Mesothelial cell of epicardium (in vitro differentiated cells): Measurements from ENCODE around the gene ABCA13. TPM values are rescaled to one million over a fixed set of nuclear protein-coding genes. Genes with fewer than 3 reads are reported as not detected.

Experiments
- DNase-seq, 2 experiments: peaks; one replicate each; pipeline ENCODE4 v3.0.0; 2021; ENCODE audit warnings: low spot score in 2 of 2; ENCODE audit not compliant: unreplicated experiment in 2 of 2
- H3K27ac Mint-ChIP-seq: 2 replicates; pipeline ENCODE4 v1.8.0; 2021; ENCODE audit warnings: mixed read lengths
- H3K27me3 Mint-ChIP-seq: 2 replicates; pipeline ENCODE4 v1.8.0; 2021; ENCODE audit warnings: low read depth, mixed read lengths
- H3K36me3 Mint-ChIP-seq: 2 replicates; pipeline ENCODE4 v1.8.0; 2021; ENCODE audit warnings: mixed read lengths
- H3K4me1 Mint-ChIP-seq: 2 replicates; pipeline ENCODE4 v1.8.0; 2021; ENCODE audit warnings: mixed read lengths
- H3K4me3 Mint-ChIP-seq: 2 replicates; pipeline ENCODE4 v1.8.0; 2021; ENCODE audit warnings: mild to moderate bottlenecking, moderate library complexity, mixed read lengths
- H3K9me3 Mint-ChIP-seq: 2 replicates; pipeline ENCODE4 v1.8.0; 2021; ENCODE audit warnings: mixed read lengths
- total RNA-seq: library from RNA; stranded (reverse); gene quantifications from 3 replicates; pipeline ENCODE4 v1.2.1, GENCODE V29; 2021
- TF ChIP-seq, protein P1 (sequence below): fragments of 200-600 bp; sonication (generic); IDR thresholded peaks from one replicate; pipeline ENCODE4 v1.5.0; 2021; ENCODE audit warnings: antibody characterized with exemption; ENCODE audit not compliant: unreplicated experiment

Gene ABCA13
- total RNA-seq, 1 donor from 2014 or later: 0.29 TPM

DNA sequence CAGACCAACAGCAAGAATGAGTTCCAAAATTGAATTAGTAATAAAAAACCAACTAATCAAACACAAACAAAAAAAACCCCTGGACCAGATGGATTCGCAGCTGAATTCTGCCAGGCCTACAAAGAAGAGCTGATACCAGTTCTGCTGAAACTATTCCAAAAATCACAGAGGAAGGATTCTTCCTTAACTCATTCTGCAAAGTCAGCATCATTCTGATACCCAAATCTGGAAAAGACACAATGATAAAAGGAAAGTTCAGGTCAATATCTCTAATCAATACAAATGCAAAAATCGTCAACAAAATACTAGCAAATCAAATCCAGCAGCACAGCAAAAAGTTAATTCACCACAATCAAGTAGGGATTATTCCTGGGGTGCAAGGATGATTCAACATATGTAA lies 6.1 kb upstream of the ABCA13 start:
- Mint-ChIP-seq H3K27ac (no peak overlapping the region), H3K4me3 (no peak overlapping the region), H3K9me3 (peaks cover 57% of the 10 kb centered on the region), H3K27me3 (no peaks in the 10 kb centered on the region), H3K36me3 (no peaks in the 10 kb centered on the region), H3K4me1 (no peaks in the 10 kb centered on the region)
- DNase-seq: no peak
- TF ChIP-seq, protein P1, sequence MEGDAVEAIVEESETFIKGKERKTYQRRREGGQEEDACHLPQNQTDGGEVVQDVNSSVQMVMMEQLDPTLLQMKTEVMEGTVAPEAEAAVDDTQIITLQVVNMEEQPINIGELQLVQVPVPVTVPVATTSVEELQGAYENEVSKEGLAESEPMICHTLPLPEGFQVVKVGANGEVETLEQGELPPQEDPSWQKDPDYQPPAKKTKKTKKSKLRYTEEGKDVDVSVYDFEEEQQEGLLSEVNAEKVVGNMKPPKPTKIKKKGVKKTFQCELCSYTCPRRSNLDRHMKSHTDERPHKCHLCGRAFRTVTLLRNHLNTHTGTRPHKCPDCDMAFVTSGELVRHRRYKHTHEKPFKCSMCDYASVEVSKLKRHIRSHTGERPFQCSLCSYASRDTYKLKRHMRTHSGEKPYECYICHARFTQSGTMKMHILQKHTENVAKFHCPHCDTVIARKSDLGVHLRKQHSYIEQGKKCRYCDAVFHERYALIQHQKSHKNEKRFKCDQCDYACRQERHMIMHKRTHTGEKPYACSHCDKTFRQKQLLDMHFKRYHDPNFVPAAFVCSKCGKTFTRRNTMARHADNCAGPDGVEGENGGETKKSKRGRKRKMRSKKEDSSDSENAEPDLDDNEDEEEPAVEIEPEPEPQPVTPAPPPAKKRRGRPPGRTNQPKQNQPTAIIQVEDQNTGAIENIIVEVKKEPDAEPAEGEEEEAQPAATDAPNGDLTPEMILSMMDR: no peak

DNA sequence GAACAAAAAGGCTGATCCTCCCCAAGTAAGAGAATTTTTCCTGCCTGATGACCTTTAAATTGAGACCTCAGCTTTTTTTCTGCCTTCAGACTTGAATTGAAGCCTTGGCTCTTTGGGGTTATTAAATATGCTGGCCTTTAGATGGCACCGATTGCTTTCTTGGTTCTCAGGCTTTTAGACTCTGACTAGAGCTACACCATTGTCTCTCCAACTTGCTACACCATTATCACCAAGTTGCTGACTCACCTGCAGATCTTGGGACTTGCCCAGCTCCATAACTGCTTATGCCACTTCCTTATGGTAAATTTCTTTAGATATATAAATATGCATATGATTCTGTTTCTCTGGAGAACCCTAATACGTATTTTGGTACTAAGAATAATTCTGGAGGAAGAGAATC lies 3.1 kb upstream of the ABCA13 start:
- no peak for DNase-seq
- no peak overlapping the region for H3K4me3 Mint-ChIP-seq
- no peaks in the 10 kb centered on the region for H3K36me3 Mint-ChIP-seq
- H3K27me3 Mint-ChIP-seq: no peaks in the 10 kb centered on the region
- H3K9me3 Mint-ChIP-seq: peaks cover 48% of the 10 kb centered on the region
- TF ChIP-seq, protein P1: no peak
- no peaks in the 10 kb centered on the region for H3K4me1 Mint-ChIP-seq
- H3K27ac Mint-ChIP-seq: no peak overlapping the region

DNA sequence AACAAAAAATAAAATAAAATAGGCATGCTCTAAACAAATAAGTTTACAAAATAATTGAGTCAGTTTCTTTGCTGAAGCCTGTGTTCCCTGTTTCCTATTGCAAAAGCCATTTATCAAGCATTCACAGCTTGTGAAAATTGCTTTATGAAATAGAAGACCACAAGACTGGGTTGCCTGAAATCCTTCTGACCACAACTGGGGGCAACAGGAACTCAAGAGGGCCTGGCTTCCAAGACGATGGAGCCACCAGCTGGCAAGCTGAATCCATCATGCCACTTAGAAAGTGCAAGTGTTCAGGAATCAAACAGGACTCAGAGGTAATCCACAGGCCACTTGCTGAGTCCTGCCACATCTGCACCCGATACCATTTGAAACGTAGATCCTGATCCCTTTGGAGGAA lies 752 bp upstream of the ABCA13 start:
- H3K4me3 Mint-ChIP-seq: no peak overlapping the region
- H3K27ac Mint-ChIP-seq: no peak overlapping the region
- no peak for DNase-seq
- no peaks in the 10 kb centered on the region for H3K36me3 Mint-ChIP-seq
- H3K9me3 Mint-ChIP-seq: peaks cover 34% of the 10 kb centered on the region
- TF ChIP-seq, protein P1: no peak
- no peaks in the 10 kb centered on the region for H3K27me3 Mint-ChIP-seq
- no peaks in the 10 kb centered on the region for H3K4me1 Mint-ChIP-seq

DNA sequence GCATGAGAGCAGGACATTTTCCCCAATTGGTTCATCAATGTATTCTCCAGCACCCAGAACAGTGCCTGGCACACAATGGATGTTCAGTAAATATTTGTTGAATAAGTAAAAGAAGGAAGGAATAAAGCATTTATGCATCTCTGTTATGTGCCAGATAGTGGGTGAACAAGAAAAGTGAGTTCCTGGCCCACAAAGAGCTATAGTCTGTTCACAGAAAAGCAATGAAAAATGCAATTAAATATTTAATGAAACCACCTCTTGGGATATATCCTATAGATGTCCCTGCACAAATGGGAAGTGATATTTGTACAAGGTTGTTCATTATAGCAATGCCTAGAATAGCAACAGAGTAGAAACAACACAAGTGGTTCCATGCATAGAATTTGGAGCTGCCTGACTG lies 2.1 kb downstream of the ABCA13 start:
- H3K4me1 Mint-ChIP-seq: no peaks in the 10 kb centered on the region
- TF ChIP-seq, protein P1: no peak
- H3K36me3 Mint-ChIP-seq: no peaks in the 10 kb centered on the region
- no peak overlapping the region for H3K4me3 Mint-ChIP-seq
- no peak overlapping the region for H3K27ac Mint-ChIP-seq
- DNase-seq: no peak
- H3K27me3 Mint-ChIP-seq: no peaks in the 10 kb centered on the region
- H3K9me3 Mint-ChIP-seq: peaks cover 12% of the 10 kb centered on the region

DNA sequence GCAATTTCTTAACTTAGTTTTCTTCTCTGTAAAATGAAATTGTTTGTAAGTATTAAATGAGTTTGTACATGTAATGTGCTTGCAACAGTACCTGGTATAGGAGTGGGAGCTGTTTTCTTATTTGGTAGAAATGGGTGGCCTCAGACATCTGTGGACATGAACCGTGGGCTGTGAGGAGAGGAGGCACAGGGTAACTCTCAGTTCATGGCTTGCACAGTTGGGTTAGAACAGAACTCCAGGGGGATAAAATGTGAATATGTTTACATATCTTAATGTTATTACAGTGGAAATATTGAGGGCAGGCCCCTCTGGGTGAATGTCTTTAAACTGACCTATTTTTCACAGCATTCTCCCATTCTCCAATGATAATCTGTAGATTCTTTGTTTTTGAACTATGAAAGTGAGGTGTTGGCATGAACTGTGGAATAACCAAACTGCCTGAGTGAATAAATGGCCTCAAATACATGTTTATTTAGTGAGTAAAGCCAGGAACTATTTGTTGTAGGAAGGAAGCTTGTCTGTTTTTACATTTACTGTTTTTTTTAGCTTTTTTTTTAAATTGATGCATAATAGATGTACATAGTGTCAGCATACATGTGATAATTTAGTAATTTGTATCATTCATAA lies 2.6 kb downstream of the ABCA13 start:
- Mint-ChIP-seq H3K4me1 (no peaks in the 10 kb centered on the region), H3K36me3 (no peaks in the 10 kb centered on the region), H3K9me3 (peaks cover 7% of the 10 kb centered on the region), H3K27me3 (no peaks in the 10 kb centered on the region), H3K27ac (no peak overlapping the region), H3K4me3 (no peak overlapping the region)
- DNase-seq: no peak
- TF ChIP-seq, protein P1: no peak

DNA sequence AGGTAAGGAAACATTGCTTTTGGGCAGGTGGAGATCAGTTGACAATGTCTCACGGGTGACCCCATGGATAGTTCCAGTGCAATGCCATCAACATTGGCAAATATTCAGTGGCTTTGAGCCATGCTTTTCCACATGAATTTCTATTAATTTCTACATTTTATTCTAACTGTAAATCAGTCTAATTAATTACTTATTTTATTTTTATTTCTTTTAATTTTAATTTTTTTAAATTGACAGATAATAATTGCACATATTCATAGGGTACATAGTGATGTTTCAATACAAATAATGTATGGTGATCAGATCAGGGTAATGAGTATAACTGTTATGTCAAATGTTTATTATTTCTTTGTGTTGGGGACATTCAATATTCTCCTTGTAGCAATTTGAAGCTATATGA lies 3.8 kb downstream of the ABCA13 start:
- peaks cover 5% of the 10 kb centered on the region for H3K4me1 Mint-ChIP-seq
- H3K36me3 Mint-ChIP-seq: no peaks in the 10 kb centered on the region
- no peaks in the 10 kb centered on the region for H3K27me3 Mint-ChIP-seq

More for the DNA sequence above, 3.8 kb downstream of the ABCA13 start:
- DNase-seq: no peak
- Mint-ChIP-seq H3K9me3 (no peaks in the 10 kb centered on the region), H3K4me3 (no peak overlapping the region), H3K27ac (no peak overlapping the region)
- TF ChIP-seq, protein P1: no peak
